IPS-18c (cell line): Measurements from ENCODE around the gene NAALADL1.
A peak's percentile ranks its signal among the peaks of the same experiment; 100 is the strongest.

Source experiments
- H3K4me3 ChIP-seq: 2 replicates; pipeline ENCODE4 v1.7.0; 2013; ENCODE audit warnings: low read depth, mild to moderate bottlenecking, low read length, moderate library complexity; ENCODE audit not compliant: insufficient read depth
- H3K9me3 ChIP-seq: one replicate; pipeline ENCODE4 v1.6.1; 2013; ENCODE audit warnings: mild to moderate bottlenecking, low read length, moderate library complexity; ENCODE audit not compliant: control insufficient read depth, insufficient read depth

Gene NAALADL1

DNA sequence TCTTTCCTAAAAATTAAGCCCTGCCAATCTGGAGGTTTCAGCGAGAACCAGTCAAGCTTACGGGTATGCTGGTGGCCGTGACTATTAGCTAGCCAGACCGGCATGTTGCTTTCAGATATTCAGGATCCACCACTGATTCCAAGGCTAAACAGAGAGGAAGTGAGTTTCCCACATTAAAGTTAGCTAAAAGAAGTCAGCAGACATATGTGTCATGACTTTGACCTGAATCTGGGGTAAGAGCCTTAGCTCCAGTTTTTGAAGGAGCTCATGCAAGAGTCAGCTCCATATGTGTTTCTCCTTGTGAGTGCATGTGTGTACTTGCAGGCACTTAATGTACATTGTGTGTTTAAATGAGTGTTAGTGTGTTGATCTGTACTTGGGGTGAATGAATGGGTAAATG is 27.1 kb upstream of the NAALADL1 start:
- no peak overlapping the region for H3K4me3 ChIP-seq
- no peaks in the 10 kb centered on the region for H3K9me3 ChIP-seq

DNA sequence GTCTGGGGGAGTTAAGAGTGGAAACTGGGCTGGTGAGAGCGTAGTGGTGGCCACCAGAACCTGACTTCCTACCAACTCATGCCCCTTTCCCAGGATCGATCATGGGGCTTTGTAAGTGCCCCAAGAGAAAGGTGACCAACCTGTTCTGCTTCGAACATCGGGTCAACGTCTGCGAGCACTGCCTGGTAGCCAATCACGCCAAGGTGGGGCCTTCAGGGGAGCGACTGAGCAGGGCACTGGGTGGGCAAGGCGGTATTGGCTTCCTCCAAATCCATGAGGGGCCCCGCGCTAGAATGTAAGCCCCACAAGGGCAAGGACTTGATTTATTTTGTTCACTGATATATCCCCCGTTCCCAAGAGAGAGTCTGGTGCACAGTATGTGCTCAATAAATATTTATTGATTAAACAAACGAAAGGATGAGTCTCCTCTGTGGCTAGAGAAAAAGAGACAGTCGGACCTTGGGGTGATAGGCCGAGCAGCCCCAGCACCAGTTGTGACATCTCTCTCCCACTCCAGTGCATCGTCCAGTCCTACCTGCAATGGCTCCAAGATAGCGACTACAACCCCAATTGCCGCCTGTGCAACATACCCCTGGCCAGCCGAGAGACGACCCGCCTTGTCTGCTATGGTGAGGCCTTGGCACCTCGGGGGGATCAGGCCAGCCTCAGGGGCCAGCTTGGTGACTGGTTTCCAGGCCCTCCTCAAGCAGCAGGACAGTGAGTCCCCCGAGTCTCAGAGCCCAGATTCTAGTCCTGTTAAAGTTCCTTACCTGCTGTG is 26.4 kb upstream of the NAALADL1 start:
- no peaks in the 10 kb centered on the region for H3K9me3 ChIP-seq
- peak overlapping the region; percentile 99 for H3K4me3 ChIP-seq

- Histone ChIP-seq H3K4me3 (peak within 1 kb of the TSS; percentile 99), H3K9me3 (no peaks in the 10 kb centered on the region)
Measured at GRCh38 chr11:65083834-65084597, 25.7 kb upstream of the NAALADL1 start, which contains the start of the genes CDCA5 and ZFPL1. Gene CDCA5 (minus strand): TSS chr11:65084040. CDS start chr11:65083978, 62 bp downstream. Gene ZFPL1 (plus strand): TSS chr11:65084222. CDS start chr11:65084699, 477 bp downstream.

DNA sequence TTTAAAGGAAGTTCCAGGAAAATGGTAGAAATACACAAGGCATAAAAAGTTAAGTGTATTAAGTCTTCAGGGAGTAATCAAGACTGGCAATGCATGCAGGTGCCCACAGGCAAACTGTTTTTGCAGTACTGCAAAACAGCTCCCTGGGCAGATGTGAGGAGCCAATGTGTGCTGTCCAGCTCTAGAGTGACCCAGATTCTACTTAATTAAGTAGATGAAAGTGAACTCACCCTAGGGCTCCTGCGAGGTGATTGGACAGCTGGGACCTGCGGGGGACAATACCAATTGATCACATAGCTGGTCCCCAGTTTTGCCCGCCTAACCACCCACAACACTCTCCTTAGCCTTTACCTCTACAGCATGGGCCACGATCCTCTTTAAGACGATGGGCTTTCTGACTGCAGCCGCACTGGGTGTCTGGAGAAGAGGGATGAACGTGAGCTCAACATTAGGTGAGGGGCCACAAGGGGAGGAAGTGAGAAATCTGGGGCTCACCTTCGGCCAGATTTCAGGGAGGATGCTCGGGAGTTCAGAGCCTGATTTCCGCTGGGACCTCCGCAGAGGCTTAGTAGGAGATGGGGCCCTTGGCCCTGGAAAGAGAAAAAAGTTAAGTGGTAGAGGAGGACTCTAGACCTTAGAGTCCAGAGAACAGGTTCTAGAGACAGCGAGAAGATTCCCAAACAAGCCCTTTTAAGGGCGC is 24.9 kb upstream of the NAALADL1 start:
- peak overlapping the region; percentile 99 for H3K4me3 ChIP-seq
- no peaks in the 10 kb centered on the region for H3K9me3 ChIP-seq

GRCh38 chr11:65078786-65079342 is 20.5 kb upstream of the NAALADL1 start:
- no peak overlapping the region for H3K4me3 ChIP-seq
- H3K9me3 ChIP-seq = no peaks in the 10 kb centered on the region

- no peak overlapping the region for H3K4me3 ChIP-seq
- H3K9me3 ChIP-seq = no peaks in the 10 kb centered on the region
Measured at GRCh38 chr11:65078151-65078550, 19.8 kb upstream of the NAALADL1 start.

DNA sequence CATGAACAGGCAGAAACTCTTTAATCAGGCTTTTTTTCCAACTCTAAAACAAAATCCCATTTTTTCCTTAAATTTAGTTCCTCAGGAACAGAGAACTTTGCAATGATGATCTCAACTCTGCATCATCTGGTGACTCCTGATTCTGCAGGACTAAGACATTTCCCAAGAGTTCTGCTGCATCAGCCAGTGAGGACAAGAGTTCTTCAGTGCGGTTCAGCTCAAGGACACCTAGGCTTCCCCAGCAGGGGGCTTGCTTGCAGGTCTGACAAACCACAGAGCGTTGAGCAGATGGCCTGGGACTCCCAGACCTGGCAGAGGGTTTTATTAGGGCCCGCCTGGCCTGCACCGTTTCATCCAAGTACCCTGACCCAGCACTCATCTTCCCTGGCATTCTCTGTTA is 19.1 kb upstream of the NAALADL1 start:
- Histone ChIP-seq H3K4me3 (no peak overlapping the region), H3K9me3 (no peaks in the 10 kb centered on the region)

GRCh38 chr11:65072631-65072966 is 14.2 kb upstream of the NAALADL1 start:
- H3K4me3 ChIP-seq = no peak overlapping the region

GRCh38 chr11:65071907-65072630 is 13.7 kb upstream of the NAALADL1 start:
- H3K4me3 ChIP-seq = no peak overlapping the region
- H3K9me3 ChIP-seq = no peaks in the 10 kb centered on the region

More at GRCh38 chr11:65072631-65072966, 14.2 kb upstream of the NAALADL1 start:
- H3K9me3 ChIP-seq = no peaks in the 10 kb centered on the region

DNA sequence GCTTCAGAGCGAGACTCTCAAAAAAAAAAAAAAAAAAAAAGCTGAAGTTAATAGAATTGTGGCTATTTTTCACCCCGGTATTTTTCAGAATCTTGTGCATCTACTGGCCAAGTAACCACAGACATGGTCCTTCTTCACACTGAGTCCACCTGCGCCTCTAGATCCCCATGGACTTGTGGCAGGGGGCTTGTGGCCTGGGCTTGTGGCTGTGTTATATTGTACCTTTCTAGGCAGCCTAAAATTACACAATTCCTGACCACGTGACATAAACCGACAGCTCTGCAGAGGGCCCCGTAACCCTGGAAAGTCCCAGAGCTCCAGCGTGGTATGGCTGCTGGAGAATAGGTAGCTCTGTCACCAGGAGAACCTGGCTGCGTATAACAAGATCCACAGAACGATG is 10.9 kb upstream of the NAALADL1 start:
- no peaks in the 10 kb centered on the region for H3K9me3 ChIP-seq
- H3K4me3 ChIP-seq = no peak overlapping the region

DNA sequence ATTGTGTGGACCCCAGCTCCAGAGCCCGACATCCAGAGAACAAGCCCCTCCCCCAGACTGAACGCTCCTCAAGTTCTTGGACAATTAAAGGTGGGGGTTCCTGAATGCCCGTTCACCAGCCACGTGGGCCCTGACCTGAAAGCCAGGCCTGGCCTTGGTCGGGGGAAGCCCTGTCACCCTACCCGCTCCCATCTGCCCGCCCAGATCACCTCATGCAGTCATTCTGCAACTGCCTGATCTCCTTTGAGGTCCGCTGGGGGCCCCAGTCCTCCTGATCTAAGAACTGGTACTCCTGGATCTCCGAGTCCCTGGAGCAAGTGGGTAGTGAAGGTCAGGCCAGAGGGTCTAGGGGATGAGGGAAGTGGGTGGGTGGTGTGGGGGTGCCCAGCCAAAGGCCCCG is 9.1 kb upstream of the NAALADL1 start:
- Histone ChIP-seq H3K4me3 (no peak overlapping the region), H3K9me3 (no peaks in the 10 kb centered on the region)

DNA sequence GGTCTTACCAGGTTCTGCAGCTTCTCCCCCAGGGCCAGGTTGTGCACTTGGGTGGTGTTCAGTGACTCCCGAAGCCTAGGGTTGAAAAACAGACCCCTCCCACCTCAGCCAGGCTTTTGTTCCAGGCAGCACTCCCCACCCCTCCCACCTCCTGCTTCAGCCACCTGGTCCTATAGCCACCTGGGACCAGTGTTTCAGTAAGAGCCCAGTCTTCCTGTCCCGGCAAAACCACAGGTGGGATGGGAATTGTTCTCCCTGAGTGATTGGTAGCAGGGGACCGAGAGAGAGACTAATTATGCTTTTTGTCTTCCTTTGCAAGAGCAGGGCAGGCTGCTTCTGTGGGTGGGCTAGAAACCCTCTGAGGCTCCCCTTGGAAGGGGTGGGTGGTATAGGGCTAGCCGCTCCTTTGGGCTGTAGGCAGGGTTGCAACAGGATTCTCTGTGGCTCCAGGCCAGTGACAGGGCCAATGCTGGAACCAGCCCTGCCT is 8.5 kb upstream of the NAALADL1 start:
- Histone ChIP-seq H3K9me3 (no peaks in the 10 kb centered on the region), H3K4me3 (no peak overlapping the region)

GRCh38 chr11:65066315-65066714 is 8.0 kb upstream of the NAALADL1 start:
- Histone ChIP-seq H3K4me3 (no peak overlapping the region), H3K9me3 (no peaks in the 10 kb centered on the region)

DNA sequence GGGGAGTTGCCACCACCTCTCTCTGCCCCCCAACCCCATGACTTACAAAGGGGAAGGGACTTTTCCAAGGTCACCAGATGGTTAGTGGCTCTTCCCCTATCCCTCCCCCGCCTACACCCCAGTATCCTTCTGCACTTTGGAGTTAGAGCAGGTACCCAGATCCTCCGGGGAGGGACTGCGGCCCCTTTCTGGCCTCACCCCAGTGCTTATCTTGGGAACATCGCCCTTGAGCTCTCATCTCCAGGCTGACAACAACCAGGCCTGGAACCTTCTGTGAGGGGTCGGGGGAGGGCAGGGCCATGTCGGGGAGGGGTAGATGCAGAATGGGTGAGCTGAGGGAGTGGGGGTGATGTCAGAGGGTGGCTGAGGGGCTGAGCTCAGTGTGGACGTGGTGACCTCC is 7.5 kb upstream of the NAALADL1 start:
- Histone ChIP-seq H3K9me3 (no peaks in the 10 kb centered on the region), H3K4me3 (no peak overlapping the region)

DNA sequence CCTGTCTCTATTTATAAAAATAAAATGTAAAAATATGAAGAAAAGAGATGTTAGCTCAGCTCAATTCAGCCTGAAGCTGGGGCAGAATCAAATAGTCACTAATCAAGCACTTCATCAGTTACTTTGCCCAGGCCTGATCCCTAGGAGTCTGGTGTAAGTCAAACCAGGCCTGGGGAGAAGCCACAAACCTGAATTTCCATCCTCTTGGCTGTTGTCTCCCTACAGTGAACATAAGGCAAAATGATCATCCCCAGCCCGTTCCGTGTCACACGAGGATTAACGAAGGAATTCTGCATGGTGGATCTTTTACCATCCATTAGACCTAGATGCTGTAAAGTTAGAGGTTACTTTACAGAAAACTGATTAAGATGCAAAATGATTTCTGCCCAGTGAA is 6.5 kb upstream of the NAALADL1 start:
- peaks cover 2% of the 10 kb centered on the region for H3K9me3 ChIP-seq
- H3K4me3 ChIP-seq = no peak overlapping the region

- H3K9me3 ChIP-seq = peaks cover 2% of the 10 kb centered on the region
- H3K4me3 ChIP-seq = no peak overlapping the region
Measured at GRCh38 chr11:65063532-65063931, 5.2 kb upstream of the NAALADL1 start.

- peaks cover 2% of the 10 kb centered on the region for H3K9me3 ChIP-seq
- H3K4me3 ChIP-seq = no peak overlapping the region
Measured at GRCh38 chr11:65060913-65061408, 2.6 kb upstream of the NAALADL1 start.
